GM23248 (cell line): ENCODE results near the gene TEDDM1.

Experiments
- EZH2 ChIP-seq: fragments of 200-600 bp; sonication (generic); IDR thresholded peaks from 2 replicates; pipeline ENCODE4 v1.6.1; 2018; ENCODE audit warnings: antibody characterized with exemption, mild to moderate bottlenecking; ENCODE audit not compliant: insufficient read depth, poor library complexity, severe bottlenecking
- EZH2phosphoT487 ChIP-seq: fragments of 200-600 bp; sonication (generic); IDR thresholded peaks from 2 replicates; pipeline ENCODE4 v1.6.1; 2018; ENCODE audit warnings: antibody characterized with exemption, moderate library complexity, mild to moderate bottlenecking, low read depth; ENCODE audit not compliant: insufficient read depth

GRCh38 chr1:182408435-182409075 is 8.1 kb upstream of the TEDDM1 start:
- no peak for TF ChIP-seq EZH2
- no peak for TF ChIP-seq EZH2phosphoT487
